ENCODE measurements around the gene WDR83.

GRCh38 chr19:12676928-12677327 lies 10.3 kb downstream of the WDR83 start:
- no peak for TF ChIP-seq CTCF (IDR thresholded peaks at IDR 0.05)
- no peak for TF ChIP-seq POLR2A (IDR thresholded peaks at IDR 0.05)

Measured in lower leg skin (tissue), 3 donors.